ENCODE measurements around the gene CAPN5.
A peak's percentile ranks its signal among the peaks of the same experiment; 100 is the strongest.
"Not testable (repeated sequence)": the region's sequence is repeated elsewhere in the genome, so short reads cannot be mapped to it uniquely, and the experiment has no call there.

Gene CAPN5

GRCh38 chr11:77066229-77067042, at the start of gene CAPN5:
TSS of gene CAPN5 (plus strand) at chr11:77066971. CDS start at chr11:77084887, 17,916 bp downstream.
- DNase-seq, result peak; percentile 87

- not testable (repeated sequence) for DNase-seq
These were observed 48.3 kb upstream of the CAPN5 start for GRCh38 chr11:77018396-77018924.

DNA sequence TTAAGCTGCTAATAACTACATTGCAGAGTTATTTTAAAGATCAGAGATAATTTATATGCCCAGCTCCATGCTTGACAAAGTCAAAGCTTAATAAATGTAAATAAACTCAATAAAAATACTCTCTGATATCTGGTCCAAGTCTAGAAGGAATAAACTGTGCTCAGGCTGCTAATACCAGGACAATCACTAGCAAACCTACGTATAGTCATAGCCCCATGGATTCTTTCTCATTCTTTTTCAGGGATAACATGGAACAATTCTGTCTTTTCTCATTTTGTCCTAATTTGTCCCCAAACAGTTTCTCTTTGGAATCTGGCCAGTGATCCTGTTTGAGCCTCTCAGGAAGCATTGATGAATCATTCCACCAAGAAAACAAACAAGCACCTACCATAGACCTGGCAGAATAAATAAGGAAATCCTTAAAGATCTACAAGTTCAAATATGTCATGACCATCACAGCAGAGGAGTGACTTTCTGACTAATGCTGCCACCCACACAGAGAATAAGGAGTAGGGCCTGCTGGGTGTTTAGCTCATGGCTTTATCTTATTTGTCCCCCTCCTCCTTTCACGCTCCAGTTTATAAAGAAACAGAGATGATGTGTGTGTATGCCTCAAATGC, 46.7 kb upstream of the CAPN5 start:
- DNase-seq, result no peak

DNA sequence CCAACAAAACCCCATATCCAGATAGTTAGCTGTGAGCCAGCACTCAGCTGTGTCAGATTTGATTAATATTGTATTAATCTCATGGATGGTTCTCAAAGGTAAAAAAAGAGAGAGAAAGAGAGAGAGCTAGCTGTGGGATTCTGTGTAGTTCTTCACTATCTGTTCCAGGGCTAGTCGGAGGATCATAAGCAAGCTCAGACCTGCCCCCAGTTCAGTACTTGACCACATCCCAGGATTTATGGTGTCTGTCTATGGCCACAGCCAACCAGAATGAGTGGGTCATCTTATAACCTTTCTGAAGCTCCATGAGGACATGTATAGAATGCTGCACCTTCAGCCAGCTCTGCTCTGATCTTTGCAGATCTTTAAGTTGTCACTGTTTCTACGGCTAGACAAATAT, 46.0 kb upstream of the CAPN5 start:
- no peak for DNase-seq

- DNase-seq, result no peak
These were observed 42.0 kb upstream of the CAPN5 start for GRCh38 chr11:77024745-77025144.

DNA sequence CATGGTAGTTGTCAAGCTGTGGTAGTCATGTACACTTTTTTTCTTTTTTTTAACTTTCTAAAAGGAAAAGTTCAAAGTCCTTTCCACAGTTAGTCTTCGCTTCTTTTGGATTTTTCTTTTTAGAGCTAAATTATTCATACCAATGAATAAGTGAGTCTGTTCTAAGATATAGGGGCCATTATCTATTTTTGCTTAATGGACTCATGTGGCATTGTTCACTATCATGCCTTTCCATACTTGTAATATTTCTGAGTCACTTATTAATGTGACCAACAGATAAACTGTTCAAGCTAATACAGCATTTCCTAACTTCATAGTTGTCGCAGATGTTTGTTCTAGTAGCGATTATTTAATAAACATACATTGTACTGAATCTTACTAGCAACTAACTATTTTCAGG, 40.5 kb upstream of the CAPN5 start:
- no peak for DNase-seq

DNA sequence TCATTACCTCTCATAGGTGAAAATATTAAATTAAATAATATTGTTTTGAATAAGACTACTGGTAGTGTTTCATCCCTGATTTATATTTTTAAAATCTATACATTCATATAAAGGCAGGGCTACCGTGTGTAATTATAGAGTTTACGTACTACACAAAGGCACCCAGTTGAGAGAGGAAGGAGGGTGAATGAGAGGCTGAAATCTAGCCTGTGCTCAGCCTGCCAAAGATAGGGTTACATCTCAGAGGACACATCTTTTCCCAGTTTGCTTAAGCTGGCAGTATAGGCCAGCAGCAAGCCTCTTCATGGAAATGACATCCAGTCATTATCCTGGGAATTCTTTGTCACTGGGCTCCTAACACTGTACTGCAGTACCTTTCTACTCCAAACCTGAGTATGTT, 40.0 kb upstream of the CAPN5 start:
- no peak for DNase-seq

DNA sequence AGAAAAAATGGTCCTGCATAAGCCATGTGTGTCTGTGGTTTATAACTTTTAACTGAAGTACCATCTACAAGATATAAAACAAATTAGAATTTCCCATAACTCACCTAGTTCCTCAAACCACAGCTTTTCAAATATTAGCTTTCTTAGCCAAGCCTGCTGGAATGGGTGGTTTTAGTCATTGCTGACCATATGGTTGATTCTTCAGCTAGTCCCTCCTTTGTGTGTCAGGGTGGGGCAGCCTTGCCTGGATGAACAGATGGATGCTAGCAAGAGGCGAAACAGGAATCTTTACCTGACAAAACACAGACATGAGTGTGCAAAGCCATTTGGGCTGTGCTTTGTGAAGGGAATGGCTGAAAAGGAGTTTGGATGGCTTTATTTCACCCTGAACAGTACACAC, 39.5 kb upstream of the CAPN5 start:
- DNase-seq, result no peak

DNA sequence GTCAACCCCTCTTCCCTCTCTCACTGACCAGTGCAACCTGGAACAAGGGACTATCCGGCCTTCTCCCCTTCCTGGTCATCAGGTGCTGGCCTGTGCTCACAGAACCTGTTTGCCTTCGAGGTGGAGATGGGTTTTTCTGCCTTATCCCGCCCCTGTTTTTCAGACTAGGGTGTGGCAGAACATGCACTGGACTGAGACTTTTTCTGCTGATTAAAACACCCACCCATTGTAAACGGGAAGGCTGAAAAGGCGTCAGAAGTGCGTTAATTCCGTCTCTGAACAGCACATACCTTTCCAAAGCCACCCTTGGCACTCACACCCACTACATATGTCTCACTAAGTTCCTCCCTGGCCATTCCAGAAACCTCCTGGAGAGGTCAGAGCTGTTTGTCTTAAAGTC, 36.9 kb upstream of the CAPN5 start:
- no peak for DNase-seq

- DNase-seq, result no peak
These were observed 35.8 kb upstream of the CAPN5 start for GRCh38 chr11:77030834-77031414.

- no peak for DNase-seq
These were observed 35.2 kb upstream of the CAPN5 start for GRCh38 chr11:77031599-77031998.

DNA sequence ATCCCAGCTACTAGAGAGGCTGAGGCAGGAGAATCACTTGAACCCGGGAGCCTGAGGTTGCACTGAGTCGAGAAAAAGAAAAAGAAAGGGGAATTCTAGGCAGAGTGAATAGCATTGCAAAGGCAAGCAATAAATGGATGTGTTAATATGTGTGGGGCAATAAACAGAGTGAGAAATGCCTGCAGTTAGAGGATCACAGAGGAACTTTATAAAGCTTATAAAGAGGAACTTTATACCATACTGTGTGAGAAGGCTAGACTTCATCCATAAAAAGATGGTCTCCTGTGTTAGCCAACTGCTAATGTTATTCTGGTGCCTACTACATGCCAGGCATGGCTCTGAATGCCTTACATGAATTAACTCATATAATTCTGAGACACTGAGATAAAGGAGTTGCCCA, 31.7 kb upstream of the CAPN5 start:
- DNase-seq, result no peak

- DNase-seq, result no peak
These were observed 31.2 kb upstream of the CAPN5 start for GRCh38 chr11:77035580-77035979.

DNA sequence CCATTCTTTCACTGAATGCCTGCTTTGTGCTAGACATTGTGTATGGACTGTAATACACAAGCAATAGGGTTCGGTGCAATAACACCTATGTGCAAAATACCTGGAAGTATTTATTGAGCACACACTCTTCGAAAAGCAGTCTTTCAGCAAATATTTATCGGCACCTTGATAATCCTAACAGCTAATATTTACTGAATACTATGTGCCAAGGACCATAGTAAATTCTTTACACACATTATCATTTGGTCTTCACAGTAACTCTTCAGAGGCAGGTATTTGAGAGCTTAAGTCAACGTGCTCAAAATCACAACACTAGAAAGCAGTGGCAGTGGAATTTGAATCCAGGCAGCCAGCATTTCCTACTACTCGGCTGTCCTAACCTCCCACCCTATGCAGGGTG, 30.4 kb upstream of the CAPN5 start:
- no peak for DNase-seq

DNA sequence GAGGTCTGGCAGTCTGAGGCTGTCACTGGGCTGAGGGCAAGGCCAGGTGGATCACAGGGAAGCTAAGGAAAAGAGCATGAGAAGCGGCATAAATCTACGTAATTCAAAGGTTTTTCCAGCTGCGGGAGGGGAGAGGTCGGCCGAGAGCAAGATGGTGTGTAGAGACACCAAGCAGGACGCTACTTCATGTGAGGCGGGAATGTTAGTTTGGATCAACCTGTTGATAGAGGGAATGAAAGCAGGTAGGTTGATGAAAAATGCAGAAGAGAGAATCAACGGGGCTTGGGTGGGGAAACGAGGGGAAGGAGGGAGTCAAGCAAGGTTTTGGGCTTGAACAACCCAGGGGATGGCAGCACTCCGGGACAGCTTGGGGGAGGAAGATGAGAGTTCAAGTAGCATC, 29.7 kb upstream of the CAPN5 start:
- DNase-seq, result no peak

DNA sequence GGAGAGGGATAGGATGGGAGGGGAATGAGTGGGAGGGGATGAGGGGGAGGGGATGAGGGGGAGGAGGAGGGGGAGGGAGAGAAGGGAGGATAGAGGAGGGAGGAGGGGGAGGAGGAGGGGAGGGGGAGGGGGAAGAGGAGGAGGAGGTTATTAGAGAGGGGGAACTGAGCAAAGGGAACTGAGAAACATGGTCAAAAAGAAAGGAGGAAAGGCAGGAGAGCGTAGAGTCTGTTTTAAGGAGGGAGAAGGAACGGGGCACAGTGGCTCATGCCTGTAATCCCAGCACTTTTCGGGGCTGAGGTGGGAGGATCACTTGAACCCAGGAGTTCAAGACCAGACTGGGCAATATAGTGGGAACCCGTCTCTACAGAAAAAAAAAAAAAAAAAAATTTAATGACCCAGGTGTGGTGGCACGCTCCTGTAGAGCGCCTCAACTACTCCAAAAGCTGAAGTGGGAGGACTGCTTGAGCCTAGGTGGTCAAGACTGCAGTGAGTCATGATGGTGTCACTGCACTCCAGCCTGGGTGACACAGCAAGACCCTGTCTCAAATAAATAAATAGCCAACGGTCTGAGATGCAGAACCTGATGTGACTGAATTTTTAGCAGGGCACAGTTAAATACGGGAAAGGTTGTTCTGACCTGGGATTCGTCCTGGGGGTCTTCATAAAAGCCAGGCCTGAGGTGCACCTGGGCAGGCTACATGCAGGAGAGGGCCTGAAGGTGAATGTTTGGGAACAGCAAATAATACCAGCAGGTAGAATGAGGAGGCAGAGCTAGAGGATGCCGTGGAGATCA, 28.5 kb upstream of the CAPN5 start:
- no peak for DNase-seq

DNA sequence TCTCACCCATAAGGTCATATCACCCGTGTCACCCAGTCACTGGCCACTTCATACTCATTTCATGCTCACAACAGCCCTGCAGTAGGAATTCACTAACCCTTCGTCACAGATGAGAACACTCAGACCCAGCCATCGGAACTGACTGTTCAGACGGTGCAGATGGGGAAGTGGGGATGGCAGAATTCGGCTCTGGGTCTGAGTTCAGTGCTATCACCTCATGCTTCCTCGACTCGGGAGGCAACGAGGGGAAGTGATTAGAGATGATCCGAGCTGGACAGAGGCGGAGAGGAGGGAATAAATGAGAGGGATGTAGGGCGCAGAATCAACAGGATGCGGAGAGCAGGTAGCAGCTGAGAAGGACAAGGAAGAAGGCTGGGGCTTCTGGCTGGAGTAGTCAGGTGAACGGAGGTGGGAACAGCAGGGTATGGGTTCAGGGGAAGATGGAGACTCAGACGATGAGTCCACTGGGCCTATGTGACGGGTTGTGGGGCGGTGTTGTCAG, 27.9 kb upstream of the CAPN5 start:
- no peak for DNase-seq

GRCh38 chr11:77039491-77040400, 27.0 kb upstream of the CAPN5 start:
- no peak for DNase-seq

DNA sequence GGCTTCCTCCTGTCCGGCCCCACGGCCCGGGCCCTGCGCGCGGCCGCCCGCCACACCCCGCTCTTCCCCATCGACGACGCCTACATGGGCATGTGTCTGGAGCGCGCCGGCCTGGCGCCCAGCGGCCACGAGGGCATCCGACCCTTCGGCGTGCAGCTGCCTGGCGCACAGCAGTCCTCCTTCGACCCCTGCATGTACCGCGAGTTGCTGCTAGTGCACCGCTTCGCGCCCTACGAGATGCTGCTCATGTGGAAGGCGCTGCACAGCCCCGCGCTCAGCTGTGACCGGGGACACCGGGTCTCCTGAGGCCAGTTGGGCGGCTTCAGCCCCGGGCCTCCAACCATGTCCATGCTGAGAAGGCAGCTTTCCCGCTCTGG, 26.4 kb upstream of the CAPN5 start:
- no peak for DNase-seq

DNA sequence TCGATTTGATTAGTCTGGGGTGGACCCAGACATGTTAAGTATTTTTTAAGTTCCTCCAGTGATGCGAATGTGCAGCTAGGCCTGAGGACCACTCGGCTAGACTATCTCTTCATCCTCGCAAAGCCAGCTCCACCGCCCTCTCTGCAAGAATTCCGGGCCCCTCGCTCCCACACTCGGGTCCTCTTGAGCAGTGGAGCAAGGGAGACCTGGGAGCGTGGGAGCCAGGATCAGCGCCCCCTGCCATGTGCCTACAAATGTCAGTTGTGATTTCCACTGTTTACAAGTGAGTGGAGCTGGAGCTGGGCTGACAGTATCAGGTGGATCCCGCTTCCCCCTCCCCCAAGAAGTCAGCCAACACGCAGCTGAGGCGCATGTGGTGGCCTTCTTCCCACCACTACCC, 25.9 kb upstream of the CAPN5 start:
- no peak for DNase-seq

- no peak for DNase-seq
These were observed 24.6 kb upstream of the CAPN5 start for GRCh38 chr11:77042111-77042726.
